ENCODE data around the gene METTL21A. TPM values are rescaled to one million over a fixed set of nuclear protein-coding genes. Genes with fewer than 3 reads are reported as not detected.

The METTL21A gene
- total RNA-seq = 23.3 and 38.0 TPM in 2 replicates

GRCh38 chr2:207625014-207625907, at the start of gene METTL21A:
Gene METTL21A (minus strand): TSS chr2:207625394. CDS start chr2:207624375, 1,019 bp downstream.

Other genes starting within 250 kb of the METTL21A start
- 33.1 and 39.2 TPM in 2 replicates for gene CREB1, start 95.4 kb downstream of the METTL21A start, total RNA-seq
- 7.9 and 16.0 TPM in 2 replicates for gene CCNYL1, start 86.2 kb upstream of the METTL21A start, total RNA-seq
- 4.4 and 7.4 TPM in 2 replicates for gene FZD5, start 144.5 kb upstream of the METTL21A start, total RNA-seq